HepG2 (cell line): ENCODE results near the gene PPP2R5B. TPM values are rescaled to one million over a fixed set of nuclear protein-coding genes. Genes with fewer than 3 reads are reported as not detected.
A peak's percentile ranks its signal among the peaks of the same experiment; 100 is the strongest.

ENCODE experiments used
- ATF6 ChIP-seq: sonication (generic); formaldehyde crosslinking; conservative IDR thresholded peaks from 2 replicates; pipeline ENCODE4 v1.4.0; 2020; ENCODE audit warnings: missing genetic modification reagents
- BORCS8-MEF2B ChIP-seq: sonication (generic); formaldehyde crosslinking; IDR thresholded peaks from 2 replicates; pipeline ENCODE4 v1.8.0; 2022; ENCODE audit warnings: mild to moderate bottlenecking, missing genetic modification reagents
- FOXC1 ChIP-seq: sonication (generic); formaldehyde crosslinking; IDR thresholded peaks from 2 replicates; pipeline ENCODE4 v1.8.0; 2022; ENCODE audit warnings: mild to moderate bottlenecking, missing genetic modification reagents, borderline replicate concordance
- HOXA3 ChIP-seq: sonication (generic); formaldehyde crosslinking; IDR thresholded peaks from 2 replicates; pipeline ENCODE4 v1.5.0; 2020; ENCODE audit warnings: missing genetic modification reagents
- KLF11 ChIP-seq: IDR thresholded peaks from 2 replicates; pipeline ENCODE4 v1.6.1; 2016; ENCODE audit warnings: missing compliant biosample characterization
- POLR2AphosphoS5 ChIP-seq: IDR thresholded peaks from 2 replicates; pipeline ENCODE4 v1.6.1; 2012; ENCODE audit warnings: low read depth, low read length
- SYNCRIP ChIP-seq: fragments of 200-400 bp; formaldehyde crosslinking; IDR thresholded peaks from 2 replicates; pipeline ENCODE4 v1.6.1; 2018; ENCODE audit warnings: mild to moderate bottlenecking, low read depth, low read length; ENCODE audit not compliant: insufficient read depth
- TBX3 ChIP-seq: fragments of 450-650 bp; IDR thresholded peaks from 2 replicates; pipeline ENCODE4 v1.6.1; 2017; ENCODE audit warnings: antibody characterized with exemption, mild to moderate bottlenecking, inconsistent platforms, borderline replicate concordance
- TCF7 ChIP-seq: sonication (generic); IDR thresholded peaks from 2 replicates; pipeline ENCODE4 v1.6.1; 2016; ENCODE audit warnings: antibody characterized with exemption, low read depth
- TSC22D2 ChIP-seq: sonication (generic); formaldehyde crosslinking; IDR thresholded peaks from 2 replicates; pipeline ENCODE4 v1.5.1; 2020; ENCODE audit warnings: missing genetic modification reagents, mild to moderate bottlenecking, borderline replicate concordance
- ZBTB10 ChIP-seq: sonication (generic); formaldehyde crosslinking; IDR thresholded peaks from 2 replicates; pipeline ENCODE4 v1.4.0; 2020; ENCODE audit warnings: missing genetic modification reagents, borderline replicate concordance
- ZNF432 ChIP-seq: sonication (generic); formaldehyde crosslinking; IDR thresholded peaks from 2 replicates; pipeline ENCODE4 v1.5.0; 2020; ENCODE audit warnings: missing genetic modification reagents, mild to moderate bottlenecking, borderline replicate concordance
- ZNF569 ChIP-seq: sonication (generic); formaldehyde crosslinking; IDR thresholded peaks from 2 replicates; pipeline ENCODE4 v1.5.0; 2020; ENCODE audit warnings: mild to moderate bottlenecking, missing genetic modification reagents, moderate library complexity, borderline replicate concordance
- ZNF816 ChIP-seq: sonication (generic); formaldehyde crosslinking; IDR thresholded peaks from 2 replicates; pipeline ENCODE4 v1.8.0; 2022; ENCODE audit warnings: missing genetic modification reagents, mild to moderate bottlenecking, borderline replicate concordance
- ZNF850 ChIP-seq: sonication (generic); formaldehyde crosslinking; conservative IDR thresholded peaks from 2 replicates; pipeline ENCODE4 v1.9.0; 2021; ENCODE audit warnings: mild to moderate bottlenecking, missing genetic modification reagents
- polyA plus RNA-seq, 8 experiments: library from polyadenylated mRNA; depleted of rRNA in 3 of 8; stranded (reverse) in 7 of 8; unstranded in 1 of 8; fragments of >200 nt; fragmentation: Illumina TruSeq in 4 of 8; extraction: Trizol in 4 of 8; gene quantifications; 2 replicates each; pipeline versions ENCODE4 v1.2.1 to v1.2.3, GENCODE V29; 2011 to 2016; ENCODE audit warnings: low read depth in 4 of 8, missing spikeins in 1 of 8, mixed read lengths in 1 of 8; ENCODE audit not compliant: insufficient read depth in 1 of 8
- total RNA-seq, 5 experiments: library from RNA; depleted of rRNA; stranded (reverse); fragments of >200 nt; fragmentation: Illumina TruSeq; extraction: Trizol; gene quantifications; 2 replicates each; pipeline ENCODE4 v1.2.3, GENCODE V29; 2016; ENCODE audit warnings: low read depth in 1 of 5
- TF ChIP-seq, protein P1 (sequence below): conservative IDR thresholded peaks from 2 replicates; pipeline ENCODE4 v1.6.1; 2018; ENCODE audit warnings: missing genetic modification reagents
- TF ChIP-seq, protein P2 (sequence below): sonication (generic); formaldehyde crosslinking; IDR thresholded peaks from 2 replicates; pipeline ENCODE4 v1.4.0; 2020; ENCODE audit warnings: missing genetic modification reagents
- TF ChIP-seq, protein P3 (sequence below), 2 experiments: fragments of 450-650 bp in 1 of 2; sonication (generic) in 1 of 2; formaldehyde crosslinking; IDR thresholded peaks; 2 replicates each; pipeline versions ENCODE4 v1.5.0 to v1.8.0; 2020 to 2022; ENCODE audit warnings: mild to moderate bottlenecking in 1 of 2, missing genetic modification reagents in 1 of 2

PPP2R5B gene
- total and polyA plus RNA-seq, 2 of the 13 experiments (the other 11 are each of a cell fraction or from before 2014, with no cell fraction given): 2.3 to 8.3 TPM

- TF ChIP-seq, protein P1, sequence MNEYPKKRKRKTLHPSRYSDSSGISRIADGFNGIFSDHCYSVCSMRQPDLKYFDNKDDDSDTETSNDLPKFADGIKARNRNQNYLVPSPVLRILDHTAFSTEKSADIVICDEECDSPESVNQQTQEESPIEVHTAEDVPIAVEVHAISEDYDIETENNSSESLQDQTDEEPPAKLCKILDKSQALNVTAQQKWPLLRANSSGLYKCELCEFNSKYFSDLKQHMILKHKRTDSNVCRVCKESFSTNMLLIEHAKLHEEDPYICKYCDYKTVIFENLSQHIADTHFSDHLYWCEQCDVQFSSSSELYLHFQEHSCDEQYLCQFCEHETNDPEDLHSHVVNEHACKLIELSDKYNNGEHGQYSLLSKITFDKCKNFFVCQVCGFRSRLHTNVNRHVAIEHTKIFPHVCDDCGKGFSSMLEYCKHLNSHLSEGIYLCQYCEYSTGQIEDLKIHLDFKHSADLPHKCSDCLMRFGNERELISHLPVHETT (CRISPR knock-in tag): no peak; the same call in none of the 2 replicates
- TF ChIP-seq, protein P2, sequence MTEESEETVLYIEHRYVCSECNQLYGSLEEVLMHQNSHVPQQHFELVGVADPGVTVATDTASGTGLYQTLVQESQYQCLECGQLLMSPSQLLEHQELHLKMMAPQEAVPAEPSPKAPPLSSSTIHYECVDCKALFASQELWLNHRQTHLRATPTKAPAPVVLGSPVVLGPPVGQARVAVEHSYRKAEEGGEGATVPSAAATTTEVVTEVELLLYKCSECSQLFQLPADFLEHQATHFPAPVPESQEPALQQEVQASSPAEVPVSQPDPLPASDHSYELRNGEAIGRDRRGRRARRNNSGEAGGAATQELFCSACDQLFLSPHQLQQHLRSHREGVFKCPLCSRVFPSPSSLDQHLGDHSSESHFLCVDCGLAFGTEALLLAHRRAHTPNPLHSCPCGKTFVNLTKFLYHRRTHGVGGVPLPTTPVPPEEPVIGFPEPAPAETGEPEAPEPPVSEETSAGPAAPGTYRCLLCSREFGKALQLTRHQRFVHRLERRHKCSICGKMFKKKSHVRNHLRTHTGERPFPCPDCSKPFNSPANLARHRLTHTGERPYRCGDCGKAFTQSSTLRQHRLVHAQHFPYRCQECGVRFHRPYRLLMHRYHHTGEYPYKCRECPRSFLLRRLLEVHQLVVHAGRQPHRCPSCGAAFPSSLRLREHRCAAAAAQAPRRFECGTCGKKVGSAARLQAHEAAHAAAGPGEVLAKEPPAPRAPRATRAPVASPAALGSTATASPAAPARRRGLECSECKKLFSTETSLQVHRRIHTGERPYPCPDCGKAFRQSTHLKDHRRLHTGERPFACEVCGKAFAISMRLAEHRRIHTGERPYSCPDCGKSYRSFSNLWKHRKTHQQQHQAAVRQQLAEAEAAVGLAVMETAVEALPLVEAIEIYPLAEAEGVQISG (CRISPR knock-in tag): peak; percentile 66
- TF ChIP-seq ZNF432 (CRISPR knock-in tag) (no peak), ZNF569 (CRISPR knock-in tag) (0 out of 2 replicates have a peak, but pooled peaks have one; percentile 31), BORCS8-MEF2B (peak; percentile 51; the same call in 1 of the 2 replicates), POLR2AphosphoS5 (peak; percentile 88), SYNCRIP (no peak), HOXA3 (CRISPR knock-in tag) (peak; percentile 67; the same call in 1 of the 2 replicates), TCF7 (no peak), KLF11 (CRISPR knock-in tag) (peak; percentile 60; the same call in 1 of the 2 replicates), TBX3 (peak; percentile 39; the same call in 1 of the 2 replicates), ZNF816 (CRISPR knock-in tag) (no peak; the same call in 1 of the 2 replicates), ZNF850 (CRISPR knock-in tag) (no peak; the same call in 1 of the 2 replicates), ZBTB10 (CRISPR knock-in tag) (no peak; the same call in 1 of the 2 replicates), FOXC1 (CRISPR knock-in tag) (0 out of 2 replicates have a peak, but pooled peaks have one; percentile 28), ATF6 (CRISPR knock-in tag) (no peak), TSC22D2 (CRISPR knock-in tag) (no peak)
- TF ChIP-seq, protein P3, sequence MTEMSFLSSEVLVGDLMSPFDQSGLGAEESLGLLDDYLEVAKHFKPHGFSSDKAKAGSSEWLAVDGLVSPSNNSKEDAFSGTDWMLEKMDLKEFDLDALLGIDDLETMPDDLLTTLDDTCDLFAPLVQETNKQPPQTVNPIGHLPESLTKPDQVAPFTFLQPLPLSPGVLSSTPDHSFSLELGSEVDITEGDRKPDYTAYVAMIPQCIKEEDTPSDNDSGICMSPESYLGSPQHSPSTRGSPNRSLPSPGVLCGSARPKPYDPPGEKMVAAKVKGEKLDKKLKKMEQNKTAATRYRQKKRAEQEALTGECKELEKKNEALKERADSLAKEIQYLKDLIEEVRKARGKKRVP (CRISPR knock-in tag; IDR thresholded peaks at IDR 0.05): 0 out of 4 replicates have a peak, but pooled peaks of 1 of the 2 experiments have one; percentile 43
Observed at GRCh38 chr11:64878494-64879243, 45.8 kb upstream of the PPP2R5B start, which contains the start of gene EHD1 (continued).
